NCI-H2196 treated with DMSO at 0.1 percent for 48 hours (cell line): ENCODE results near the gene AMOT.

Experiments used
- DNase-seq: peaks from one replicate; lab custom pipeline; 2025; ENCODE audit not compliant: unreplicated experiment; lab: John Stamatoyannopoulos, UW

The AMOT gene

DNA sequence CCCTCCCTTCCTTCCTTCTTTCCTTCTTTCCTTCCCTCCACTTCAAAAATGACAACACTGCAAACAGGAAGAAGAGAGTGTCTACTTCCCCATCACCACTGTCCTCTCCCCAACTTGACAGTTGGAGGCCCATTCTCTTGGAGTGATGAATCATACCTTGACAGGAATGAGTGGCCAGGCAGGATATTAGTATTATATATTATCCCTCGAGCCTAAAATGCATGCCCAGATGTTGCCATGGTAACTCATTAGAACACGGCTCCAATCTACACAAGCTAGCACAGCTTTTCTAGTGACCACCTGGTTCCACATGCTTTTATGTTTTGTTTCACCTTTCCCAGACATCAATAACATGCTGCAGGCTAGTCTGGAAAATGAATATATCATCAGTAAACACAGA is 89.6 kb downstream of the AMOT start:
- no peak for DNase-seq

GRCh38 chrX:112746812-112747595 is 93.6 kb downstream of the AMOT start:
- DNase-seq = no peak

DNA sequence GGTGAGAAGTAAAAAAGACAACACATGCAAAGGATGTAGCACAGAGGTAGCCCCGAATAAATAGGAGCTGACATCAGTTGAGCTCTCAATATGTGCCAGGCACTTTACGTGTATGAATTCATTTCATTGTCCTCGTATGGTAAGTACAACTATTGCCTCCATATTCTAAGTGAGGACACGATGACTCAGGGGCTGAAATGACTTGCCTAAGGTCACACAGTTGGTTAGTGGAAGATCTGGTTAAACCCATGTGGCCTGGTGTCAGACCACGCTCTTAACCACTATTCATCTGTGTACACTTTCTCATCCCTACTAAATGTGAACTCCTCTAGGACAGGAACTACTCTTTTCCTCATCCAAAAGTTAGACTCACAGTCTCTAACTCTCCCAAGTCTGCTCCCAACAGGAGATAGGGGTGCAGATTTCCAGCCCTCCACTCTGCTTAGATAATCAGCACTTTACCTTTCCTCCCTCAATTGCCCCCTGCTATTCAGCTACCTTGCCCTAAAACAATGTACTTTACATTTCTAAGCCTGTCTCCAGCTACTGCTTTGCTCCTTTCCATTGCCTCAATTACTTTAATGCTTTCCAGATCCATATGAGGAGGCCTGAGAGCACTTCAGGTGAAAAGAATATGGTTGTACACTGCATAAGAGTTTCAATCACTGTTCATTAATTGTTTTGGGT is 102.1 kb downstream of the AMOT start:
- no peak for DNase-seq

- DNase-seq = no peak
These were observed 104.3 kb downstream of the AMOT start for GRCh38 chrX:112736310-112736709.

DNA sequence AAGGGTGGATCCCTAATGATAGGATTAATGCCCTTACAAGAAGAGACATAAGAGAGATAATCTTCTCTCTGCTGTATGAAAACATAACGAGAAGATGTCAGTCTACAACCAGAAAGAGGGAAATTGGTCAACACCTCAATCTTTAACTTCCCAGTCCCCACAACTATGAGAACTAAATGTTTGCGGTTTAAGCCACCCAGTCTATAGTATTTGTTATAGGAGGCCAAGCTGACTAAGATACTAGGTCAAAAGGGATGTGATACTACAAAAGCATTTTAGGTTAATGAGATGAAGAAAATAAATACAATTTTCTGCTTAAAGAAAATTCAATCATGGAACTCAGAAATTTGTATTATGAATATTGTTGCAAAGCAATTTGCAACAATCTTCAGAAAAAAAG is 105.5 kb downstream of the AMOT start:
- no peak for DNase-seq

GRCh38 chrX:112734290-112734689 is 106.3 kb downstream of the AMOT start:
- no peak for DNase-seq

DNA sequence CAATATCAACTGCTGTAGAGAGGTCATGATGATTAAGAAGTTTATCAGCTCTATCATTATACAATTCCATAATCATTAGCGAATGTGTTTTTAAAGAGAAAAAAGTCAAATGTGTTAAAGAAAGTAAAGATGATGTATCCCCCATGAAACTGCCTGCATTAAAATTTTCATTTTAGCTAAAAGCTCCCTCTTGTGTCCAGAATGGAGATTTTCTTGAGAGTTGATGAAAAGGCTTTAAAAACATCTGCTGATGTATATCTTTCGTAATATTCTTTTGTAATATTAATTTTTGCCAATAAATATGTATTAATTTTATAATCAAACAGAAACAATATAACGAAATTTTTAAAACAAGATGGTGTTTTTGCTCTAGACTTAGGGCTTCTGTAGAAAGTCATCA is 108.8 kb downstream of the AMOT start:
- DNase-seq = no peak
